Thoracic aorta (tissue), 2 donors: ENCODE results near the gene WDR27. TPM values are rescaled to one million over a fixed set of nuclear protein-coding genes. Genes with fewer than 3 reads are reported as not detected.

Experiments used
- ATAC-seq: fragments of 150-250 bp; one replicate; pipeline ENCODE4 v1.8.0; 2017; ENCODE audit warnings: low read depth; ENCODE audit not compliant: insufficient number of reproducible peaks, low FRiP score
- DNase-seq: peaks from one replicate; pipeline ENCODE4 v3.0.0-alpha.2; 2020; ENCODE audit warnings: low spot score
- H3K27ac ChIP-seq, 2 donors: fragments of 200-600 bp; sonication (generic); 1 replicate in 1 of 2; 2 replicates in 1 of 2; pipeline ENCODE4 v1.5.1; 2016; ENCODE audit warnings: mild to moderate bottlenecking in 2 of 2, moderate library complexity in 2 of 2
- H3K27me3 ChIP-seq: fragments of 200-600 bp; sonication (generic); replicated peaks from 2 replicates; pipeline ENCODE4 v1.6.0; 2016; ENCODE audit warnings: mild to moderate bottlenecking; ENCODE audit not compliant: insufficient read depth
- H3K36me3 ChIP-seq: fragments of 200-600 bp; sonication (generic); one replicate; pipeline ENCODE4 v1.5.1; 2016
- H3K4me1 ChIP-seq, 2 donors: fragments of 200-600 bp; sonication (generic); 1 replicate in 1 of 2; 2 replicates in 1 of 2; pipeline versions ENCODE4 v1.5.1 to v1.6.0; 2016; ENCODE audit warnings: low read depth in 2 of 2, mild to moderate bottlenecking in 1 of 2; ENCODE audit not compliant: control insufficient read depth in 1 of 2
- H3K4me3 ChIP-seq: fragments of 200-600 bp; sonication (generic); 2 replicates; pipeline ENCODE4 v1.5.1; 2016; ENCODE audit warnings: mild to moderate bottlenecking
- H3K9me3 ChIP-seq: fragments of 200-600 bp; sonication (generic); 2 replicates; pipeline ENCODE4 v1.5.1; 2016
- total RNA-seq, 2 donors: library from RNA; depleted of rRNA; stranded (reverse); fragments of >200 nt; gene quantifications; one replicate each; pipeline versions ENCODE4 v1.1.0 to v1.2.3, GENCODE V29; 2016
- TF ChIP-seq, protein P1 (sequence below): fragments of 200-600 bp; sonication (generic); IDR thresholded peaks from one replicate; pipeline ENCODE4 v1.5.1; 2019; ENCODE audit warnings: antibody characterized with exemption

WDR27 gene
- total RNA-seq, 2 donors from 2014 or later = 22.5 to 48.2 TPM

DNA sequence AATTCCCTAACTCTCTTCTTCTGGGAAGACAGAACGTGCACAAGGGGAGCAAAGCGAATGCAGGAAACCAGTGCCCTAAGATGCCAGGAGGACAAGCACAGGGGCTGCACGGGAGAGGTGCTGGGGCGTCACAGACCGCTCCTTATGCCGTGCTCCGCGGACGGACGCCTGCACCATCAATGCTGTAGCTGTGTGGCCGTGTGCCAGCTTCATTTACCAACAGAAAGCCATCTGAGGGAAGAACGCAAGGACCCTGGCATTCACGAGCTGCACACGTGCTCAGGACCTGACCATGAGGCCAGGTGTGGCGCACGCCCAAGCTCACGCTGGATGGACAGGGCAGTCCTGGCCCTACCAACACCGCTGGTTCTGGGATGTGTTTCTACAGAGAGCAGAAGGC, 35.4 kb downstream of the WDR27 start:
- H3K36me3 ChIP-seq = peaks cover 10% of the 10 kb centered on the region

DNA sequence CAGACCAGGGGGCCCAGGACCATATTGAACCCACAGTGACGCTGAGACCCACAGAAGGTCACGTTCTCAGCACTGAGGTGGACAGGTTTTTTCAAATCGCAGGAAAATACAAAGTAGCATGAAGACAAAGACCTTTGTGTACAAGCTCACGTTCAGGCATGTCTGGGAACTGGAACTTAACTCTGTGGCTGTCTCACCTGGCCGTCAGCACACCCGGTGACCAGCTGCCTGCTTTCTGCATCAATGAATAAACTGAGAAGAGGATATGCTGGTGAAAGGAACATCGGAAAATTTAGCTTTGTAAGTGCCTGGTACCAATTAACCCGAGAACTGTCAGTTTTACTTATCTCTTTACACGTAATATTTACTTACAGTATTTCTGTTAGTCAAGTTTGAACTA, 36.5 kb downstream of the WDR27 start:
- Histone ChIP-seq H3K27ac (no peak overlapping the region), H3K4me3 (no peak overlapping the region), H3K27me3 (no peaks in the 10 kb centered on the region), H3K9me3 (no peaks in the 10 kb centered on the region), H3K36me3 (peaks cover 7% of the 10 kb centered on the region), H3K4me1 (no peaks in the 10 kb centered on the region)
- DNase-seq = no peak
- TF ChIP-seq, protein P1, sequence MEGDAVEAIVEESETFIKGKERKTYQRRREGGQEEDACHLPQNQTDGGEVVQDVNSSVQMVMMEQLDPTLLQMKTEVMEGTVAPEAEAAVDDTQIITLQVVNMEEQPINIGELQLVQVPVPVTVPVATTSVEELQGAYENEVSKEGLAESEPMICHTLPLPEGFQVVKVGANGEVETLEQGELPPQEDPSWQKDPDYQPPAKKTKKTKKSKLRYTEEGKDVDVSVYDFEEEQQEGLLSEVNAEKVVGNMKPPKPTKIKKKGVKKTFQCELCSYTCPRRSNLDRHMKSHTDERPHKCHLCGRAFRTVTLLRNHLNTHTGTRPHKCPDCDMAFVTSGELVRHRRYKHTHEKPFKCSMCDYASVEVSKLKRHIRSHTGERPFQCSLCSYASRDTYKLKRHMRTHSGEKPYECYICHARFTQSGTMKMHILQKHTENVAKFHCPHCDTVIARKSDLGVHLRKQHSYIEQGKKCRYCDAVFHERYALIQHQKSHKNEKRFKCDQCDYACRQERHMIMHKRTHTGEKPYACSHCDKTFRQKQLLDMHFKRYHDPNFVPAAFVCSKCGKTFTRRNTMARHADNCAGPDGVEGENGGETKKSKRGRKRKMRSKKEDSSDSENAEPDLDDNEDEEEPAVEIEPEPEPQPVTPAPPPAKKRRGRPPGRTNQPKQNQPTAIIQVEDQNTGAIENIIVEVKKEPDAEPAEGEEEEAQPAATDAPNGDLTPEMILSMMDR = no peak
- ATAC-seq = no peak

More for the DNA sequence above, 35.4 kb downstream of the WDR27 start:
- no peaks in the 10 kb centered on the region for H3K9me3 ChIP-seq
- H3K4me3 ChIP-seq = no peak overlapping the region
- H3K4me1 ChIP-seq = no peaks in the 10 kb centered on the region
- DNase-seq (no peak), ATAC-seq (no peak)
- no peaks in the 10 kb centered on the region for H3K27me3 ChIP-seq
- TF ChIP-seq, protein P1 = no peak
- H3K27ac ChIP-seq = no peak overlapping the region

DNA sequence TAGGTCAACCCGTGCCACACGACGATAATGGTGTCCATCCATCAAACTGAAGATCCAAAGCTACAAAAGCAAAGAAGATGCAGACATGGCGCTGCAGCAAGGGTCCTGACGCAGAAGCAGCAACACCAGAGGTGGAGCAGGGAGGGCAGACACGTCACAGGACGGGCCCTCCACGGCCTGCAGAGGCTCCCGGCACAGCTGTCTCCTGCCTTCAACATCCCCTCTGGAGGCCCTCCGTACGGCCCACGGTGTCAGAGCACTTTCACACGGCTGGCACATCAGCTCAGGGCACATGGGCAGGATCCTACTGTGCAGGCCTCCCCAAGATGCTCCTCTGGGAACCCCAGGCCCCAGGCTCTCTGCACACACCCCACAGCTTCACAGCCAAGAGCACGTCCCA, 37.6 kb downstream of the WDR27 start:
- DNase-seq = no peak
- no peaks in the 10 kb centered on the region for H3K9me3 ChIP-seq
- no peak for ATAC-seq
- no peaks in the 10 kb centered on the region for H3K4me1 ChIP-seq
- TF ChIP-seq, protein P1 = no peak
- H3K36me3 ChIP-seq = peaks cover 10% of the 10 kb centered on the region
- H3K27me3 ChIP-seq = no peaks in the 10 kb centered on the region
- no peak overlapping the region for H3K27ac ChIP-seq
- H3K4me3 ChIP-seq = no peak overlapping the region

DNA sequence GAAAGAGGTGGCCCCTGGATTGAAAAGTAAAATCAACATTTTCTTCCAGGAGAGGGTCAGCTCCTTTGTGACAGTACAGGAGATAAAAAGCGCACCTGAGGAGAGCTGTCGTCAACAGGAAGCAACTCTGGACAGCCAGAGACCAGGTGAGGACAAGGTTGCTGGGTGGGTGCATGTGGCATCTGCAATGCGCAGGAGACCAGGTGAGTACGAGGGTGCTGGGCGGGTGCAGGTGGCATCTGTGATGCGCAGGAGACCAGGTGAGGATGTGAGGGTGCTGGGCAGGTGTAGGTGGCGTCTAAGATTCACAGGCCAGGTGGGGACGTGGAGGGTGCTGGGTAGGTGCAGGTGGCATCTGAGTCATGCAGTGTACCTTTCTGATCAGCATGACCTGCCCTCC, 38.4 kb downstream of the WDR27 start:
- Histone ChIP-seq H3K36me3 (peaks cover 10% of the 10 kb centered on the region), H3K4me3 (no peak overlapping the region), H3K27ac (no peak overlapping the region), H3K27me3 (no peaks in the 10 kb centered on the region), H3K4me1 (no peaks in the 10 kb centered on the region), H3K9me3 (no peaks in the 10 kb centered on the region)
- no peak for ATAC-seq
- TF ChIP-seq, protein P1 = no peak
- no peak for DNase-seq

DNA sequence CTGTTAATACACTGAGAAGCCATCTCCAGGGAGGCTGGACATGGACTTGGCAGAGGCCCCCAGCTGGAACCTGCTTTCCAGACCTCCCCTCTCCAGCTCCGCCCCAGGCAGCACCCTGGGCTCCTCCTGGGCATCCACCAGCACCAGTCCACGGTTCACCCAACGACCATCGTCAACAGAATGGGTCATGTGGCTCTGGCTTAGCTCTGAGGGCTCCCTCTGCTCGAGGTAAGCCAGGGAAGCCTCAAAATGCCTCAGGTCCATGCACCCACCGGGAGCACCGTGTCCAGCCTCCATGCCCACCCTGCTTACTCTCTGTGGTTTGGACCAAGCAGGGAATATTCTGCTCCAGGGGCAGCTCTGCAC, 40.5 kb downstream of the WDR27 start:
- no peak overlapping the region for H3K27ac ChIP-seq
- no peaks in the 10 kb centered on the region for H3K9me3 ChIP-seq
- ATAC-seq (no peak), DNase-seq (no peak)
- H3K36me3 ChIP-seq = peaks cover 10% of the 10 kb centered on the region
- H3K4me3 ChIP-seq = no peak overlapping the region
- H3K27me3 ChIP-seq = no peaks in the 10 kb centered on the region
- H3K4me1 ChIP-seq = no peaks in the 10 kb centered on the region
- TF ChIP-seq, protein P1 = no peak
